Prostate gland (tissue), 2 donors: ENCODE measurements around the gene ZBTB21. TPM values are rescaled to one million over a fixed set of nuclear protein-coding genes. Genes with fewer than 3 reads are reported as not detected.
"Not testable (repeated sequence)": the region's sequence is repeated elsewhere in the genome, so short reads cannot be mapped to it uniquely, and the experiment has no call there.

ENCODE experiments used
- DNase-seq: peaks from one replicate; pipeline ENCODE4 v3.0.0-alpha.2; 2019; ENCODE audit warnings: low spot score
- H3K27ac ChIP-seq, 2 donors: fragments of 200-600 bp; sonication (generic); 2 replicates each; pipeline ENCODE4 v1.5.1; 2017 to 2019
- H3K27me3 ChIP-seq: fragments of 200-600 bp; sonication (generic); replicated peaks from 2 replicates; pipeline ENCODE4 v1.5.1; 2019; ENCODE audit not compliant: insufficient read depth
- H3K36me3 ChIP-seq, 2 donors: fragments of 200-600 bp; sonication (generic); 1 replicate in 1 of 2; 2 replicates in 1 of 2; pipeline versions ENCODE4 v1.5.1 to v1.8.1; 2017 to 2019
- H3K4me1 ChIP-seq: fragments of 200-600 bp; sonication (generic); replicated peaks from 2 replicates; pipeline ENCODE4 v1.5.1; 2019
- H3K4me3 ChIP-seq, 2 donors: fragments of 200-600 bp; sonication (generic); 2 replicates each; pipeline ENCODE4 v1.5.1; 2017 to 2019
- H3K9me3 ChIP-seq: fragments of 200-600 bp; sonication (generic); 2 replicates; pipeline ENCODE4 v1.5.1; 2017
- CTCF ChIP-seq, 4 experiments: fragments of 200-600 bp in 2 of 4; fragments of 450-650 bp in 2 of 4; sonication (generic) in 2 of 4; IDR thresholded peaks; 1 replicate in 3 of 4; 2 replicates in 1 of 4; pipeline ENCODE4 v1.5.1; 2016 to 2019; ENCODE audit warnings: antibody characterized with exemption in 4 of 4, mild to moderate bottlenecking in 2 of 4, moderate library complexity in 2 of 4
- POLR2A ChIP-seq: fragments of 450-650 bp; IDR thresholded peaks from one replicate; pipeline ENCODE4 v1.6.1; 2016; ENCODE audit warnings: antibody characterized with exemption, mild to moderate bottlenecking
- POLR2AphosphoS5 ChIP-seq: sonication (generic); formaldehyde crosslinking; IDR thresholded peaks from one replicate; pipeline ENCODE4 v1.6.1; 2017; ENCODE audit warnings: antibody characterized with exemption
- WGBS: methylation state at CpG from one replicate; pipeline ENCODE4 v1.1.5; 2018; 5-methylcytosine and 5-hydroxymethylcytosine counted together
- intact Hi-C: fragments of 100-400 bp; cut with DNase I; formaldehyde crosslinking; loops from one replicate; pipeline ENCODE4 v1.14.2; 2022
- total RNA-seq, 2 donors: library from RNA; depleted of rRNA; stranded (reverse); fragments of >200 nt; gene quantifications; one replicate each; pipeline ENCODE4 v1.1.0, GENCODE V29; 2016

ZBTB21 gene
- total RNA-seq, 2 donors from 2014 or later, result 12.3 to 13.6 TPM

GRCh38 chr21:41997657-41998056 lies 12.5 kb downstream of the ZBTB21 start:
- WGBS, result 95% methylated on average over 1 of the region's 1 CpG
- no peaks in the 10 kb centered on the region for H3K9me3 ChIP-seq
- H3K27me3 ChIP-seq, result no peaks in the 10 kb centered on the region
- no peak overlapping the region for H3K27ac ChIP-seq
- no peak for DNase-seq
- H3K4me3 ChIP-seq, result no peak overlapping the region
- intact Hi-C loops, result no loop called here
- H3K4me1 ChIP-seq, result no peaks in the 10 kb centered on the region
- H3K36me3 ChIP-seq, result no peaks in the 10 kb centered on the region
- no peak for TF ChIP-seq POLR2A
- TF ChIP-seq CTCF (IDR thresholded peaks at IDR 0.05), result no peak
- no peak for TF ChIP-seq POLR2AphosphoS5

GRCh38 chr21:41995577-41995976 lies 14.6 kb downstream of the ZBTB21 start:
- Histone ChIP-seq H3K36me3 (no peaks in the 10 kb centered on the region), H3K27ac (no peak overlapping the region), H3K4me1 (no peaks in the 10 kb centered on the region), H3K27me3 (no peaks in the 10 kb centered on the region), H3K4me3 (no peak overlapping the region), H3K9me3 (no peaks in the 10 kb centered on the region)
- 99% methylated on average over 3 of the region's 3 CpGs for WGBS
- TF ChIP-seq POLR2AphosphoS5, result no peak
- TF ChIP-seq CTCF (IDR thresholded peaks at IDR 0.05), result no peak
- TF ChIP-seq POLR2A, result no peak
- intact Hi-C loops, result no loop called here
- DNase-seq, result no peak

- H3K4me1 ChIP-seq, H3K4me3 ChIP-seq, H3K27ac ChIP-seq, intact Hi-C loops, DNase-seq, H3K9me3 ChIP-seq, H3K27me3 ChIP-seq, H3K36me3 ChIP-seq: not testable (repeated sequence)
- WGBS, result 98% methylated on average over 5 of the region's 5 CpGs
These were observed 15.5 kb downstream of the ZBTB21 start for GRCh38 chr21:41994613-41995012.

GRCh38 chr21:41993744-41994143 lies 16.4 kb downstream of the ZBTB21 start:
- WGBS, result 66% methylated on average over 6 of the region's 6 CpGs
- no peak for DNase-seq
- intact Hi-C loops, result no loop called here
- Histone ChIP-seq H3K9me3 (no peaks in the 10 kb centered on the region), H3K4me1 (no peaks in the 10 kb centered on the region), H3K27me3 (no peaks in the 10 kb centered on the region), H3K4me3 (no peak overlapping the region), H3K27ac (no peak overlapping the region), H3K36me3 (no peaks in the 10 kb centered on the region)
- TF ChIP-seq POLR2A (no peak), CTCF (IDR thresholded peaks at IDR 0.05) (no peak), POLR2AphosphoS5 (peak; percentile 18)

- WGBS, result 98% methylated on average over 15 of the region's 15 CpGs
- TF ChIP-seq POLR2A (no peak), POLR2AphosphoS5 (no peak), CTCF (IDR thresholded peaks at IDR 0.05) (no peak)
- no peaks in the 10 kb centered on the region for H3K36me3 ChIP-seq
These were observed 17.6 kb downstream of the ZBTB21 start for GRCh38 chr21:41992576-41992975.

More at GRCh38 chr21:41992576-41992975, 17.6 kb downstream of the ZBTB21 start:
- intact Hi-C loops, result no loop called here
- no peaks in the 10 kb centered on the region for H3K27me3 ChIP-seq
- no peaks in the 10 kb centered on the region for H3K4me1 ChIP-seq
- DNase-seq, result no peak
- H3K4me3 ChIP-seq, result no peak overlapping the region
- no peak overlapping the region for H3K27ac ChIP-seq
- H3K9me3 ChIP-seq, result no peaks in the 10 kb centered on the region
